Heart right ventricle (tissue), 16 donors: Measurements from ENCODE around the gene PIGM. TPM values are rescaled to one million over a fixed set of nuclear protein-coding genes. Genes with fewer than 3 reads are reported as not detected.

Experiments used
- ATAC-seq, 8 donors: fragments of 200-7000 bp; cut with Tn5 transposase; one replicate each; pipeline ENCODE4 v1.9.1; 2020; ENCODE audit warnings: mild to moderate bottlenecking in 8 of 8, moderate library complexity in 8 of 8, moderate number of reproducible peaks in 1 of 8
- DNase-seq, 2 donors: peaks; one replicate each; pipeline ENCODE4 v3.0.0-alpha.2; 2020
- H3K27ac ChIP-seq, 10 donors: fragments of 200-600 bp; sonication (generic) in 2 of 10; one replicate each; pipeline versions ENCODE4 v1.5.0 to v1.8.0; 2020 to 2022; ENCODE audit warnings: mild to moderate bottlenecking in 3 of 10
- H3K27me3 ChIP-seq, 7 donors: fragments of 200-600 bp; one replicate each; pipeline ENCODE4 v1.8.0; 2021 to 2022; ENCODE audit warnings: mild to moderate bottlenecking in 2 of 7
- H3K36me3 ChIP-seq, 9 donors: fragments of 200-600 bp; sonication (generic) in 1 of 9; one replicate each; pipeline versions ENCODE4 v1.5.0 to v1.8.0; 2020 to 2022; ENCODE audit warnings: mild to moderate bottlenecking in 2 of 9
- H3K4me1 ChIP-seq, 9 donors: fragments of 200-600 bp; sonication (generic) in 1 of 9; one replicate each; pipeline versions ENCODE4 v1.5.0 to v1.8.0; 2020 to 2022; ENCODE audit warnings: mild to moderate bottlenecking in 4 of 9
- H3K4me3 ChIP-seq, 10 donors: fragments of 200-600 bp; sonication (generic) in 2 of 10; one replicate each; pipeline versions ENCODE4 v1.5.0 to v1.8.0; 2020 to 2022; ENCODE audit warnings: mild to moderate bottlenecking in 7 of 10, moderate library complexity in 2 of 10
- H3K9me3 ChIP-seq, 11 donors: fragments of 200-600 bp in 10 of 11; sonication (generic) in 2 of 11; one replicate each; pipeline versions ENCODE4 v1.5.0 to v1.8.0; 2013 to 2022; ENCODE audit warnings: mild to moderate bottlenecking in 2 of 11, control low read depth in 1 of 11, moderate library complexity in 1 of 11
- WGBS, 2 donors: extraction: QIAGEN DNeasy Blood & Tissue Kit; methylation state at CpG; one replicate each; pipeline ENCODE4 v1.1.7; 2013; ENCODE audit warnings: inconsistent platforms in 1 of 2; 5-methylcytosine and 5-hydroxymethylcytosine counted together
- intact Hi-C, 10 donors: fragments of 100-400 bp; cut with DNase I; formaldehyde crosslinking; loops; one replicate each; pipeline versions ENCODE4 v1.11.1 to v1.14.2; 2022
- polyA plus RNA-seq, 2 donors: library from polyadenylated mRNA; stranded (reverse); fragments of 200-250 nt; gene quantifications; one replicate each; pipeline ENCODE4 v1.2.3, GENCODE V29; 2013
- total RNA-seq, 10 donors: library from RNA; stranded (reverse); fragmentation: NEBNext Ultra II Directional in 3 of 10; extraction: Animal tissue kit (Norgen Biotek cat#: 25700) in 3 of 10; gene quantifications; one replicate each; pipeline versions ENCODE4 v1.2.1 to v1.2.4, GENCODE V29; 2021 to 2023
- TF ChIP-seq, protein P1 (sequence below), 9 donors: fragments of 200-600 bp; sonication (generic) in 2 of 9; IDR thresholded peaks; one replicate each; pipeline versions ENCODE4 v1.5.0 to v1.8.0; 2021 to 2022; ENCODE audit warnings: antibody characterized with exemption in 9 of 9, mild to moderate bottlenecking in 5 of 9, moderate library complexity in 1 of 9
- donor health status: Arrhythmogenic right ventricular cardiomyopathy.
- donor health status: ischemic (EF 13 %, LVEDD 7.1; RV severe dilation, severe dysfunction).
- donor health status: healthy with polysubstance abuse.
- donor health status: DM: no; HTN: yes; CAD: no.
- donor health status: DM: no; HTN: no; CAD: no.
- donor health status: ischemic (EF 25% LVEDD 6.9; RV normal size, moderate dysfunction).
- donor health status: ischemic (EF 25% LVEDD 5.7; RV mildly dilated, moderate dysfunction).
- donor health status: healthy.
- donor health status: DM: yes; HTN: yes; CAD: no.
- donor health status: Ischemic cardiomyopathy.
- donor health status: ischemic (EF 35%, LVEDD 5.7; RV mildly dilated, moderate dysfunction).
- donor health status: nonischemic (EF 11% LVEDD 7.7; RV severe dilation, severe dysfunction).
- donor health status: DM: yes; HTN: yes; CAD: no.
- donor health status: PGD.
- donor health status: ischemic (EF 29% LVEDD 5.4; RV normal size, mild dysfunction).
- donor health status: nonischemic (EF 23%, LVEDD 6.1; RV moderate dilation, normal function).

The PIGM gene
- total and polyA plus RNA-seq, 12 donors = 1.5 to 3.0 (median 2.5) TPM

DNA sequence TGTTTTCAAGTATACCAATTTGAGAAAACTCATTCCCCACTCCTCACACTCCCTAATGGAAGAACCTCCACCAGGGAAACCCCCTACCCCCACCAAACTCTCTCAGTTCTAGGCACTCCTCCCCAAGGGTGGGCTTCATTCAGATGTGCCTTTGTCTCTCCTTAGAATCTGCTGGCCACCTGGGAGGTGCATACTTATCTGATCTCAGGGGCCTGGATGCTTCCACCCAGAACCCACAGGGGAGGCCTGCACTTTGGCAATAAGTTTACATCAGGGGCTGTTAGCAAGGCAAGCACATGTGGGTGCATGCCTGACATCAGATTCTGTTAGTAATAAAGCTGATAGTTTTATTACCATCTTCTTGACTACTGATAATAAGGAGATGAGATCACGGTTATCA is 45.3 kb downstream of the PIGM start:
- Histone ChIP-seq H3K9me3 (no peaks in the 10 kb centered on the region), H3K36me3 (no peaks in the 10 kb centered on the region), H3K4me3 (no peak overlapping the region), H3K4me1 (peaks cover 0 to 6% (median 0%) of the 10 kb centered on the region in 9 donors), H3K27ac (no peak overlapping the region), H3K27me3 (peaks cover 0 to 9% (median 0%) of the 10 kb centered on the region in 7 donors)
- ATAC-seq = no peak
- TF ChIP-seq, protein P1, sequence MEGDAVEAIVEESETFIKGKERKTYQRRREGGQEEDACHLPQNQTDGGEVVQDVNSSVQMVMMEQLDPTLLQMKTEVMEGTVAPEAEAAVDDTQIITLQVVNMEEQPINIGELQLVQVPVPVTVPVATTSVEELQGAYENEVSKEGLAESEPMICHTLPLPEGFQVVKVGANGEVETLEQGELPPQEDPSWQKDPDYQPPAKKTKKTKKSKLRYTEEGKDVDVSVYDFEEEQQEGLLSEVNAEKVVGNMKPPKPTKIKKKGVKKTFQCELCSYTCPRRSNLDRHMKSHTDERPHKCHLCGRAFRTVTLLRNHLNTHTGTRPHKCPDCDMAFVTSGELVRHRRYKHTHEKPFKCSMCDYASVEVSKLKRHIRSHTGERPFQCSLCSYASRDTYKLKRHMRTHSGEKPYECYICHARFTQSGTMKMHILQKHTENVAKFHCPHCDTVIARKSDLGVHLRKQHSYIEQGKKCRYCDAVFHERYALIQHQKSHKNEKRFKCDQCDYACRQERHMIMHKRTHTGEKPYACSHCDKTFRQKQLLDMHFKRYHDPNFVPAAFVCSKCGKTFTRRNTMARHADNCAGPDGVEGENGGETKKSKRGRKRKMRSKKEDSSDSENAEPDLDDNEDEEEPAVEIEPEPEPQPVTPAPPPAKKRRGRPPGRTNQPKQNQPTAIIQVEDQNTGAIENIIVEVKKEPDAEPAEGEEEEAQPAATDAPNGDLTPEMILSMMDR (IDR thresholded peaks at IDR 0.05) = no peak
- intact Hi-C loops = no loop called here
- DNase-seq = no peak
- WGBS, 2 donors = 94 to 100% methylated on average over 1 of the region's 1 CpG

DNA sequence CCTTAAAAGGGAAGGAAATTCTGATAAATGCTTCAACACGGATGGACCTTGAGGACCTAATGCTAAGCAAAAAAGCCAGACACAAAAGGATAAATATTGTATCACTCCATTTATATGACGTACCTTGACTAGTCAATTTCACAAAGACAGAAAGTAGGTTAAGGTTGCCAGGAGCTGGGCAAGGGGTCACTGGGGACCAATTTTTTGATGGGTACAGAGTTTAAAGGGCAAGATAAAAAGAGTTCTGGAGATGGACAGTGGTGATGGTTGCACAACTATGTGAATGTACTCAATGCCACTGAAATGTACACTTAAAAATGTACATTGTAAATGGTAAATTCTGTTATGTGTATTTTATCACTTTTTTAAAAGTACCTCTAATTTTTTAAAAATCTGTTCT is 45.7 kb downstream of the PIGM start:
- WGBS, 2 donors = 64 to 80% methylated on average over 2 of the region's 2 CpGs
- Histone ChIP-seq H3K36me3 (no peaks in the 10 kb centered on the region), H3K27ac (no peak overlapping the region), H3K4me3 (no peak overlapping the region), H3K9me3 (no peaks in the 10 kb centered on the region), H3K27me3 (peaks cover 0 to 9% (median 0%) of the 10 kb centered on the region in 7 donors), H3K4me1 (peaks cover 0 to 1% (median 0%) of the 10 kb centered on the region in 9 donors)
- intact Hi-C loops = no loop called here
- TF ChIP-seq, protein P1 (IDR thresholded peaks at IDR 0.05) = no peak
- DNase-seq = no peak
- no peak for ATAC-seq

DNA sequence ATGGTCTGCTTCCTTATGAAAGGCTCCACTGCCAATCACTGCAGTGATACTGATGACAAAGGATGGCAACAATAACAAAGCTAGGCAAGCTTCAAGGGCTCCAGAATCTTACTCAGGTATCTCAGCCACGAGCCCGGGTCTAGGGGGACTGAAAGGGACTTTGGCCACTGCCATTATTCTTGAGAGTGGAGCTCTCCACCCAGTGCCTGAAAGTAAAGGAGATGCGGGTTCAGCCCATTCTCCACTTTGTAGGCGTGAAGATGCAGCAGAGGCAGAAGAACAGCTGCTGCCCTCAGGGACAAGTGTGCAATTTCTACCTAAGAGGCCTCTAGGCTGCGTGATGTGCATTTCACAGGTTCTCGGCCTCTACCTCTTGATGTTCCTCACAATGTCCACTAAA is 46.3 kb downstream of the PIGM start:
- H3K36me3 ChIP-seq = no peaks in the 10 kb centered on the region
- H3K27ac ChIP-seq = no peak overlapping the region
- H3K27me3 ChIP-seq = peaks cover 0 to 9% (median 0%) of the 10 kb centered on the region in 7 donors
- intact Hi-C loops = no loop called here
- ATAC-seq (no peak), DNase-seq (no peak)
- no peaks in the 10 kb centered on the region for H3K4me1 ChIP-seq
- 93% methylated on average over 6 of the region's 6 CpGs for WGBS, 2 donors
- no peaks in the 10 kb centered on the region for H3K9me3 ChIP-seq
- TF ChIP-seq, protein P1 (IDR thresholded peaks at IDR 0.05) = no peak
- no peak overlapping the region for H3K4me3 ChIP-seq

DNA sequence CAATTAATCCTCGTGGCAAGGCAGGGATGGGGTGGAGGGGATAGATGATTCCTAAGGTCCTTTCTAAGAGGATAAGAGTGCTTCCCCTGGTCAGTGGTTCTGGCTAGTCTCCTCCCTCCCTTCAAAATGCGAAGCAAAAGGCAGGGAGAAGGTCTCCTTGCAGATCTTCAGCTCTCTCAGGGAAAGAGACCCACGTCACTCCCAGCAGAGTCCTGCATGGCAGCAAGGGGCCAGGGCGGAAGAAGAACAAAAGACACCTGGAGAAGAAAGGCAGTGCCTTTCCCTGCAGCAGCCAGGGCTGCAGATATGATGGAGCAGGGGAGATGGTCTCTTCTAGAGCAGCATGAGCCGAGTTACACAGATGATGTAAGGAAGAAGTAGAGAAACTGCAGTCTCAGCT is 48.1 kb downstream of the PIGM start:
- intact Hi-C loops = no loop called here
- no peak for DNase-seq
- H3K9me3 ChIP-seq = no peaks in the 10 kb centered on the region
- no peak for ATAC-seq
- WGBS, 2 donors = 69 to 75% methylated on average over 5 of the region's 5 CpGs
- TF ChIP-seq, protein P1 (IDR thresholded peaks at IDR 0.05) = no peak
- H3K27ac ChIP-seq = no peak overlapping the region
- peaks cover 0 to 14% (median 0%) of the 10 kb centered on the region in 7 donors for H3K27me3 ChIP-seq
- no peaks in the 10 kb centered on the region for H3K4me1 ChIP-seq
- no peaks in the 10 kb centered on the region for H3K36me3 ChIP-seq
- H3K4me3 ChIP-seq = no peak overlapping the region
